Measurements from ENCODE around the gene ITPRIPL2. TPM values are rescaled to one million over a fixed set of nuclear protein-coding genes. Genes with fewer than 3 reads are reported as not detected.

ITPRIPL2 gene
- total and polyA plus RNA-seq, 2 of the 13 experiments (the other 11 are each of a cell fraction or from before 2014, with no cell fraction given), result 5.9 to 12.6 TPM

DNA sequence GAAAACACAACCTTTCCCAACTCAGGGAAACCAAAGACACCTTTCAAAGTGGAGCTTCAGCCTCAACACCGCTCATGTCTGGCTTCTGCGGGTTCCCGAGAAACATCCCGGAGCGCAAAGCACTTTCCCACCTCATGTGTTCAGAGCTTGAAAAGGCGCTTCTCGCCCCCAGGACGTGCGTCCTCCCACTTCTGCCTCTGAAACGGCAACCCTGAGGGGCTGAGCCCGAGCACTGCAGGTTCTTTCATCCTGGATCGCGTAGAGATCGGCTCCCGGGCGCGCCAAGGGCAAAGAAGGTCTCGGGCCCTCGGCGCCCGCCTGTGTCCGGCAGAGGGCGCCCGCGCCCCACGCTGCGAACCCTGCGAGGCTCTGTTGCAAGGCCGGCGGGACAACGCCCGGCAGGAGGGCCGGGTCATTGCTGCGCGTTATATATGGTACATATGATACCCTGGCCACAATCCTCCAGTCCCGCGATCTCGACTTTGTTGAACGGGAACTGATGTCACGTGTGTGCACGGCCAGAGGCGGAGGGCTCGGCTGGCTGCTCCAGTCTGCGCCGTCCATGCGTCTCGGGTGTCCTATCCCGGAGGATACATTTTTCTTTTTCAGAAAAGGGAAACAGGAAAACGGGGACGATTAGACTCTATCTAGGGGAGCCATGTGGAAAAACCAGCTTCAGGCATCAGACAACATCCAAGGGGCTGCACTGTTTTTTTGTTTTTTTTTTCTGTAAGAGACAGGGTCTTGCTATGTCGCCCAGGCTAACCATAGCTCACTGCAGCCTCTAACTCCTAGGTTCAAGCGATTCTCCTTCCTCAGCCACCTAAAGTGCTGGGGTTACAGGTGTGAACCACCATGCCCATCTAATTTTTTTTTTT, 27.2 kb upstream of the ITPRIPL2 start (continued):
- TF ChIP-seq, protein P1, sequence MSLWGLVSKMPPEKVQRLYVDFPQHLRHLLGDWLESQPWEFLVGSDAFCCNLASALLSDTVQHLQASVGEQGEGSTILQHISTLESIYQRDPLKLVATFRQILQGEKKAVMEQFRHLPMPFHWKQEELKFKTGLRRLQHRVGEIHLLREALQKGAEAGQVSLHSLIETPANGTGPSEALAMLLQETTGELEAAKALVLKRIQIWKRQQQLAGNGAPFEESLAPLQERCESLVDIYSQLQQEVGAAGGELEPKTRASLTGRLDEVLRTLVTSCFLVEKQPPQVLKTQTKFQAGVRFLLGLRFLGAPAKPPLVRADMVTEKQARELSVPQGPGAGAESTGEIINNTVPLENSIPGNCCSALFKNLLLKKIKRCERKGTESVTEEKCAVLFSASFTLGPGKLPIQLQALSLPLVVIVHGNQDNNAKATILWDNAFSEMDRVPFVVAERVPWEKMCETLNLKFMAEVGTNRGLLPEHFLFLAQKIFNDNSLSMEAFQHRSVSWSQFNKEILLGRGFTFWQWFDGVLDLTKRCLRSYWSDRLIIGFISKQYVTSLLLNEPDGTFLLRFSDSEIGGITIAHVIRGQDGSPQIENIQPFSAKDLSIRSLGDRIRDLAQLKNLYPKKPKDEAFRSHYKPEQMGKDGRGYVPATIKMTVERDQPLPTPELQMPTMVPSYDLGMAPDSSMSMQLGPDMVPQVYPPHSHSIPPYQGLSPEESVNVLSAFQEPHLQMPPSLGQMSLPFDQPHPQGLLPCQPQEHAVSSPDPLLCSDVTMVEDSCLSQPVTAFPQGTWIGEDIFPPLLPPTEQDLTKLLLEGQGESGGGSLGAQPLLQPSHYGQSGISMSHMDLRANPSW (CRISPR knock-in tag; IDR thresholded peaks at IDR 0.05; ENCODE audit: borderline replicate concordance), result no peak; the same call in 1 of the 2 replicates
- TF ChIP-seq CHCHD3 (CRISPR knock-in tag; IDR thresholded peaks at IDR 0.05), result no peak
- peak; percentile 98 for TF ChIP-seq ZNF501 (CRISPR knock-in tag; IDR thresholded peaks at IDR 0.05)
- TF ChIP-seq ZBTB20 (CRISPR knock-in tag; IDR thresholded peaks at IDR 0.05; ENCODE audit: borderline replicate concordance, low read depth), result peak; percentile 93
- TF ChIP-seq ZNF782 (CRISPR knock-in tag; IDR thresholded peaks at IDR 0.05; ENCODE audit: borderline replicate concordance), result peak; percentile 97; the same call in 1 of the 2 replicates
- TF ChIP-seq ZNF678 (CRISPR knock-in tag; IDR thresholded peaks at IDR 0.05), result 0 out of 2 replicates have a peak, but pooled peaks have one; percentile 37
- TF ChIP-seq, protein P2, sequence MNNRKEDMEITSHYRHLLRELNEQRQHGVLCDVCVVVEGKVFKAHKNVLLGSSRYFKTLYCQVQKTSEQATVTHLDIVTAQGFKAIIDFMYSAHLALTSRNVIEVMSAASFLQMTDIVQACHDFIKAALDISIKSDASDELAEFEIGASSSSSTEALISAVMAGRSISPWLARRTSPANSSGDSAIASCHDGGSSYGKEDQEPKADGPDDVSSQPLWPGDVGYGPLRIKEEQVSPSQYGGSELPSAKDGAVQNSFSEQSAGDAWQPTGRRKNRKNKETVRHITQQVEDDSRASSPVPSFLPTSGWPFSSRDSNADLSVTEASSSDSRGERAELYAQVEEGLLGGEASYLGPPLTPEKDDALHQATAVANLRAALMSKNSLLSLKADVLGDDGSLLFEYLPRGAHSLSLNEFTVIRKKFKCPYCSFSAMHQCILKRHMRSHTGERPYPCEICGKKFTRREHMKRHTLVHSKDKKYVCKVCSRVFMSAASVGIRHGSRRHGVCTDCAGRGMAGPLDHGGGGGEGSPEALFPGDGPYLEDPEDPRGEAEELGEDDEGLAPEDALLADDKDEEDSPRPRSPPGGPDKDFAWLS (CRISPR knock-in tag; IDR thresholded peaks at IDR 0.05; ENCODE audit: borderline replicate concordance), result no peak
- no peak for TF ChIP-seq CBX2 (IDR thresholded peaks at IDR 0.05; ENCODE audit: low read depth, low read length)
- TF ChIP-seq CBX2 (CRISPR knock-in tag; IDR thresholded peaks at IDR 0.05; ENCODE audit: low read depth), result no peak
- TF ChIP-seq, protein P3, sequence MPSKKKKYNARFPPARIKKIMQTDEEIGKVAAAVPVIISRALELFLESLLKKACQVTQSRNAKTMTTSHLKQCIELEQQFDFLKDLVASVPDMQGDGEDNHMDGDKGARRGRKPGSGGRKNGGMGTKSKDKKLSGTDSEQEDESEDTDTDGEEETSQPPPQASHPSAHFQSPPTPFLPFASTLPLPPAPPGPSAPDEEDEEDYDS (CRISPR knock-in tag; IDR thresholded peaks at IDR 0.05), result peak; percentile 74; the same call in 1 of the 2 replicates
- TF ChIP-seq NR3C1 (CRISPR knock-in tag; IDR thresholded peaks at IDR 0.05), result no peak
- TF ChIP-seq RBFOX2 (IDR thresholded peaks at IDR 0.05; ENCODE audit: low read depth, low read length), result peak; percentile 77
- TF ChIP-seq ZKSCAN8 (CRISPR knock-in tag; IDR thresholded peaks at IDR 0.05; ENCODE audit: borderline replicate concordance), result peak; percentile 51; the same call in 1 of the 2 replicates
- TF ChIP-seq ZGPAT (CRISPR knock-in tag; IDR thresholded peaks at IDR 0.05), result peak; percentile 97
- TF ChIP-seq KDM3A (CRISPR knock-in tag; IDR thresholded peaks at IDR 0.05; ENCODE audit: low read depth), result peak; percentile 99
- TF ChIP-seq RXRA (CRISPR knock-in tag; IDR thresholded peaks at IDR 0.05), result peak; percentile 94
- peak; percentile 8; the same call in 1 of the 2 replicates for TF ChIP-seq ZNF546 (CRISPR knock-in tag; conservative IDR thresholded peaks at IDR 0.05)
- peak; percentile 90 for TF ChIP-seq KLF11 (CRISPR knock-in tag; IDR thresholded peaks at IDR 0.05)
- peak; percentile 72; the same call in 1 of the 2 replicates for TF ChIP-seq FOXO1 (CRISPR knock-in tag; IDR thresholded peaks at IDR 0.05)
- peak; percentile 44 for TF ChIP-seq HMG20A (CRISPR knock-in tag; IDR thresholded peaks at IDR 0.05; ENCODE audit: borderline replicate concordance)
- TF ChIP-seq ZBTB25 (CRISPR knock-in tag; IDR thresholded peaks at IDR 0.05), result peak; percentile 86; the same call in 1 of the 2 replicates
- TF ChIP-seq ZNF121 (CRISPR knock-in tag; IDR thresholded peaks at IDR 0.05), result peak; percentile 95
- TF ChIP-seq ZNF589 (CRISPR knock-in tag; conservative IDR thresholded peaks at IDR 0.05), result no peak

Data from HepG2 (cell line).